CD4-positive, alpha-beta T cell (primary cell): Measurements from ENCODE around the gene SHMT2. TPM values are rescaled to one million over a fixed set of nuclear protein-coding genes. Genes with fewer than 3 reads are reported as not detected.

Source experiments
- ATAC-seq: fragments of 200-7000 bp; cut with Tn5 transposase; one replicate; pipeline ENCODE4 v1.10.0; 2022; ENCODE audit warnings: mild to moderate bottlenecking; ENCODE audit not compliant: poor library complexity
- CTCF ChIA-PET: fragments of 350-600 bp; sonication (Branson Sonifier 250); formaldehyde crosslinking; loops from one replicate; lab custom pipeline; 2021; ENCODE audit warnings: antibody characterized with exemption, inconsistent platforms; lab: Charles Lee
- POLR2A ChIA-PET: fragments of 350-600 bp; sonication (Branson Sonifier 250); formaldehyde crosslinking; loops from one replicate; lab custom pipeline; 2021; ENCODE audit warnings: antibody characterized with exemption, inconsistent platforms; lab: Charles Lee
- DNase-seq, 14 experiments: peaks; one replicate each; pipeline ENCODE4 v3.0.0-alpha.2; 2013 to 2020; ENCODE audit warnings: mixed read lengths in 2 of 14
- H3K27ac ChIP-seq, 2 donors: one replicate each; pipeline versions ENCODE4 v1.5.1 to v1.7.0; 2013; ENCODE audit warnings: low read length in 2 of 2, low read depth in 1 of 2, mild to moderate bottlenecking in 1 of 2
- H3K27me3 ChIP-seq, 2 experiments: 1 replicate in 1 of 2; 2 replicates in 1 of 2; pipeline versions ENCODE4 v1.6.1 to v1.7.0; 2013; ENCODE audit warnings: low read length in 2 of 2, control low read depth in 1 of 2, mild to moderate bottlenecking in 1 of 2, moderate library complexity in 1 of 2; ENCODE audit not compliant: insufficient read depth in 2 of 2, control insufficient read depth in 1 of 2
- H3K36me3 ChIP-seq: one replicate; pipeline ENCODE4 v1.6.1; 2013; ENCODE audit warnings: low read length, control low read depth; ENCODE audit not compliant: insufficient read depth
- H3K4me1 ChIP-seq: one replicate; pipeline ENCODE4 v1.6.1; 2013; ENCODE audit warnings: low read length, control low read depth; ENCODE audit not compliant: insufficient read depth
- H3K4me3 ChIP-seq: one replicate; pipeline ENCODE4 v1.5.1; 2013; ENCODE audit warnings: mild to moderate bottlenecking, low read length, moderate library complexity
- H3K9me3 ChIP-seq, 2 experiments: 1 replicate in 1 of 2; 2 replicates in 1 of 2; pipeline versions ENCODE4 v1.6.1 to v1.7.0; 2013; ENCODE audit warnings: low read length in 2 of 2, mild to moderate bottlenecking in 2 of 2, control low read depth in 1 of 2, moderate library complexity in 1 of 2; ENCODE audit not compliant: control insufficient read depth in 1 of 2, insufficient read depth in 1 of 2
- H3K27ac Mint-ChIP-seq: one replicate; pipeline ENCODE4 v1.8.0; 2020; ENCODE audit warnings: mixed read lengths
- H3K27me3 Mint-ChIP-seq: one replicate; pipeline ENCODE4 v1.8.0; 2021; ENCODE audit warnings: mixed read lengths
- H3K36me3 Mint-ChIP-seq: one replicate; pipeline ENCODE4 v1.8.0; 2021; ENCODE audit warnings: low read depth, mixed read lengths
- H3K4me1 Mint-ChIP-seq: one replicate; pipeline ENCODE4 v1.8.0; 2021; ENCODE audit warnings: low read depth, mixed read lengths
- H3K4me3 Mint-ChIP-seq: one replicate; pipeline ENCODE4 v1.8.0; 2020; ENCODE audit warnings: mild to moderate bottlenecking, mixed read lengths
- H3K9me3 Mint-ChIP-seq: one replicate; pipeline ENCODE4 v1.8.0; 2020; ENCODE audit warnings: mixed read lengths
- CTCF ChIP-seq: fragments of 200-600 bp; IDR thresholded peaks from one replicate; pipeline ENCODE4 v1.8.0; 2022; ENCODE audit warnings: antibody characterized with exemption, mild to moderate bottlenecking
- intact Hi-C, 2 experiments: fragments of 100-400 bp; cut with DNase I in 1 of 2; cut with micrococcal nuclease in 1 of 2; formaldehyde crosslinking; loops; one replicate each; pipeline versions ENCODE4 v1.15.1 to v1.9.0; 2023 to 2025; cut with DNase I, micrococcal nuclease
- total RNA-seq, 174 experiments: library from RNA in 2 of 174; stranded (reverse) in 2 of 174; gene quantifications; one replicate each; pipeline ENCODE4 v1.2.3 and lab custom pipeline; 2021 to 2026

Gene SHMT2
- total RNA-seq, 2 experiments from 2014 or later, result 21.3 to 22.2 TPM

- H3K9me3 ChIP-seq, result no peaks in the 10 kb centered on the region
- H3K27me3 ChIP-seq, result no peaks in the 10 kb centered on the region
- H3K36me3 ChIP-seq, result peaks cover 2% of the 10 kb centered on the region
- TF ChIP-seq CTCF, result no peak
- Mint-ChIP-seq H3K4me3 (no peak overlapping the region), H3K27ac (no peak overlapping the region), H3K4me1 (no peaks in the 10 kb centered on the region), H3K27me3 (no peaks in the 10 kb centered on the region), H3K9me3 (no peaks in the 10 kb centered on the region), H3K36me3 (peaks cover 5% of the 10 kb centered on the region)
- ChIA-PET CTCF (interaction anchor here (2.1 kb wide), 1 partner anchor 64 kb away, joined by 7 read pairs; no protein-coding TSS in a partner anchor), POLR2A (interaction anchor here (0.9 kb wide), 1 partner anchor 40 kb away, joined by 4 read pairs; no protein-coding TSS in a partner anchor)
- intact Hi-C loops, result no loop called here
- ATAC-seq (no peak), DNase-seq (no peak)
- H3K27ac ChIP-seq, result no peak overlapping the region
- H3K4me3 ChIP-seq, result no peak overlapping the region
- peaks cover 2% of the 10 kb centered on the region for H3K4me1 ChIP-seq
Measured at GRCh38 chr12:57188090-57188425, 41.5 kb upstream of the SHMT2 start.

GRCh38 chr12:57190037-57190436 lies 39.5 kb upstream of the SHMT2 start:
- POLR2A ChIA-PET, result no interaction called here
- no peak for ATAC-seq
- Mint-ChIP-seq H3K4me1 (no peaks in the 10 kb centered on the region), H3K4me3 (no peak overlapping the region), H3K9me3 (no peaks in the 10 kb centered on the region), H3K27ac (no peak overlapping the region), H3K36me3 (peaks cover 5% of the 10 kb centered on the region), H3K27me3 (no peaks in the 10 kb centered on the region)
- CTCF ChIA-PET, result interaction anchor here (1.6 kb wide), 1 partner anchor 66 kb away, joined by 4 read pairs; no protein-coding TSS in a partner anchor
- intact Hi-C loops, result no loop called here
- TF ChIP-seq CTCF, result no peak
- no peak overlapping the region for H3K27ac ChIP-seq
- H3K4me3 ChIP-seq, result no peak overlapping the region
- H3K36me3 ChIP-seq, result peaks cover 2% of the 10 kb centered on the region
- H3K9me3 ChIP-seq, result no peaks in the 10 kb centered on the region
- H3K4me1 ChIP-seq, result no peaks in the 10 kb centered on the region
- no peaks in the 10 kb centered on the region for H3K27me3 ChIP-seq
- DNase-seq, result no peak

GRCh38 chr12:57190821-57191220 lies 38.7 kb upstream of the SHMT2 start:
- no peaks in the 10 kb centered on the region for H3K4me1 Mint-ChIP-seq

More at GRCh38 chr12:57190821-57191220, 38.7 kb upstream of the SHMT2 start:
- H3K9me3 Mint-ChIP-seq, result no peaks in the 10 kb centered on the region
- ChIA-PET POLR2A (no interaction called here), CTCF (interaction anchor here (1.6 kb wide), 1 partner anchor 66 kb away, joined by 4 read pairs; no protein-coding TSS in a partner anchor)
- intact Hi-C loops, result no loop called here
- H3K27me3 ChIP-seq, result no peaks in the 10 kb centered on the region
- no peak overlapping the region for H3K4me3 Mint-ChIP-seq
- no peaks in the 10 kb centered on the region for H3K27me3 Mint-ChIP-seq
- DNase-seq, result no peak
- H3K36me3 ChIP-seq, result peaks cover 2% of the 10 kb centered on the region
- no peak overlapping the region for H3K27ac ChIP-seq
- TF ChIP-seq CTCF, result no peak
- ATAC-seq, result no peak
- peaks cover 5% of the 10 kb centered on the region for H3K36me3 Mint-ChIP-seq
- no peaks in the 10 kb centered on the region for H3K4me1 ChIP-seq
- no peak overlapping the region for H3K4me3 ChIP-seq
- no peak overlapping the region for H3K27ac Mint-ChIP-seq
- no peaks in the 10 kb centered on the region for H3K9me3 ChIP-seq
